GM19372 (cell line): Measurements from ENCODE around the gene NCAM2.
"Not testable (repeated sequence)": the region's sequence is repeated elsewhere in the genome, so short reads cannot be mapped to it uniquely, and the experiment has no call there.

ENCODE experiments used
- ATAC-seq: cut with Tn5 transposase; IDR thresholded peaks from one replicate; pipeline ENCODE4 v1.9.1; 2021; ENCODE audit warnings: mild to moderate bottlenecking, low read depth, moderate library complexity; ENCODE audit not compliant: unreplicated experiment

Gene NCAM2

GRCh38 chr21:21401444-21401843, 403.2 kb downstream of the NCAM2 start:
- no peak for ATAC-seq

- ATAC-seq, result not testable (repeated sequence)
Measured at GRCh38 chr21:21402187-21402586, 404.0 kb downstream of the NCAM2 start.

GRCh38 chr21:21404261-21404660, 406.1 kb downstream of the NCAM2 start:
- ATAC-seq, result peak; percentile 68

- ATAC-seq, result no peak
Measured at GRCh38 chr21:21406921-21407320, 408.7 kb downstream of the NCAM2 start.

- no peak for ATAC-seq
Measured at GRCh38 chr21:21412096-21412495, 413.9 kb downstream of the NCAM2 start.

- no peak for ATAC-seq
Measured at GRCh38 chr21:21415741-21416140, 417.5 kb downstream of the NCAM2 start.

GRCh38 chr21:21434944-21435343, 436.7 kb downstream of the NCAM2 start:
- no peak for ATAC-seq

GRCh38 chr21:21436012-21436534, 437.9 kb downstream of the NCAM2 start:
- ATAC-seq, result no peak

- no peak for ATAC-seq
Measured at GRCh38 chr21:21439761-21440160, 441.6 kb downstream of the NCAM2 start.

- no peak for ATAC-seq
Measured at GRCh38 chr21:21457077-21457476, 458.9 kb downstream of the NCAM2 start.

- no peak for ATAC-seq
Measured at GRCh38 chr21:21458124-21458631, 460.0 kb downstream of the NCAM2 start.

- no peak for ATAC-seq
Measured at GRCh38 chr21:21460979-21461378, 462.8 kb downstream of the NCAM2 start.

GRCh38 chr21:21463456-21463855, 465.2 kb downstream of the NCAM2 start:
- ATAC-seq, result no peak

- ATAC-seq, result no peak
Measured at GRCh38 chr21:21464684-21465083, 466.5 kb downstream of the NCAM2 start.

GRCh38 chr21:21466752-21467151, 468.5 kb downstream of the NCAM2 start:
- ATAC-seq, result no peak

GRCh38 chr21:21468003-21468402, 469.8 kb downstream of the NCAM2 start:
- ATAC-seq, result no peak

GRCh38 chr21:21481239-21481638, 483.0 kb downstream of the NCAM2 start:
- no peak for ATAC-seq

GRCh38 chr21:21508859-21509258, 510.6 kb downstream of the NCAM2 start:
- no peak for ATAC-seq

- no peak for ATAC-seq
Measured at GRCh38 chr21:21530680-21531079, 532.5 kb downstream of the NCAM2 start.

- ATAC-seq, result no peak
Measured at GRCh38 chr21:21547368-21547953, 549.3 kb downstream of the NCAM2 start.

- no peak for ATAC-seq
Measured at GRCh38 chr21:21559285-21560045, 561.3 kb downstream of the NCAM2 start.
